GM21360 (cell line): Measurements from ENCODE around the gene KNOP1.
A peak's percentile ranks its signal among the peaks of the same experiment; 100 is the strongest.

Experiments
- ATAC-seq: cut with Tn5 transposase; IDR thresholded peaks from one replicate; pipeline ENCODE4 v1.9.1; 2021; ENCODE audit warnings: mild to moderate bottlenecking, moderate library complexity; ENCODE audit not compliant: unreplicated experiment

KNOP1 gene

GRCh38 chr16:19717741-19718623 is at the start of gene KNOP1, which contains the start of gene IQCK:
Gene KNOP1, minus strand, starts transcription at chr16:19718227. Its CDS starts 3,192 bp downstream, at chr16:19715035.
Gene IQCK, plus strand, starts transcription at chr16:19718271. Its CDS starts 36 bp downstream, at chr16:19718307.
- ATAC-seq, result peak; percentile 91

GRCh38 chr16:19767497-19767896 is 49.5 kb upstream of the KNOP1 start:
- no peak for ATAC-seq

GRCh38 chr16:19766988-19767387 is 49.0 kb upstream of the KNOP1 start:
- ATAC-seq, result no peak

GRCh38 chr16:19766554-19766884 is 48.5 kb upstream of the KNOP1 start:
- no peak for ATAC-seq

- no peak for ATAC-seq
Observed at GRCh38 chr16:19765860-19766553, 48.0 kb upstream of the KNOP1 start.

GRCh38 chr16:19760356-19761060 is 42.5 kb upstream of the KNOP1 start:
- ATAC-seq, result no peak

GRCh38 chr16:19757762-19758595 is 40.0 kb upstream of the KNOP1 start:
- no peak for ATAC-seq

GRCh38 chr16:19757026-19757425 is 39.0 kb upstream of the KNOP1 start:
- ATAC-seq, result no peak

GRCh38 chr16:19755268-19755667 is 37.2 kb upstream of the KNOP1 start:
- ATAC-seq, result no peak

- no peak for ATAC-seq
Observed at GRCh38 chr16:19754644-19755036, 36.6 kb upstream of the KNOP1 start.

GRCh38 chr16:19753815-19754643 is 36.0 kb upstream of the KNOP1 start:
- ATAC-seq, result no peak

- ATAC-seq, result no peak
Observed at GRCh38 chr16:19751478-19752385, 33.7 kb upstream of the KNOP1 start.

GRCh38 chr16:19749571-19750080 is 31.6 kb upstream of the KNOP1 start:
- no peak for ATAC-seq

- no peak for ATAC-seq
Observed at GRCh38 chr16:19748389-19749168, 30.6 kb upstream of the KNOP1 start.

GRCh38 chr16:19746561-19746960 is 28.5 kb upstream of the KNOP1 start:
- ATAC-seq, result no peak

- no peak for ATAC-seq
Observed at GRCh38 chr16:19745286-19746010, 27.4 kb upstream of the KNOP1 start.

GRCh38 chr16:19744670-19745069 is 26.6 kb upstream of the KNOP1 start:
- no peak for ATAC-seq
